Caco-2 (cell line): ENCODE data around the gene INO80D. TPM values are rescaled to one million over a fixed set of nuclear protein-coding genes. Genes with fewer than 3 reads are reported as not detected.
"Not testable (repeated sequence)": the region's sequence is repeated elsewhere in the genome, so short reads cannot be mapped to it uniquely, and the experiment has no call there.

Experiments used
- BruUV-seq: library from RNA; stranded (reverse); fragments of 400-500 nt; replicated peaks from 2 replicates; lab custom pipeline; 2021; lab: Mats Ljungman, UMichigan
- CTCF ChIA-PET: fragments of 300-600 bp; sonication (Branson Sonifier 250); formaldehyde crosslinking; loops from one replicate; lab custom pipeline; 2022; ENCODE audit warnings: antibody characterized with exemption; lab: Charles Lee
- POLR2A ChIA-PET: fragments of 300-600 bp; sonication (Branson Sonifier 250); formaldehyde crosslinking; loops from one replicate; lab custom pipeline; 2022; ENCODE audit warnings: antibody characterized with exemption; lab: Charles Lee
- DNase-seq, 2 experiments: peaks; one replicate each; pipeline versions ENCODE4 v3.0.0 to v3.0.0-alpha.2; 2020 to 2022
- H3K27me3 ChIP-seq: replicated peaks from 2 replicates; pipeline ENCODE4 v1.6.0; 2011; ENCODE audit warnings: low read length; ENCODE audit not compliant: control insufficient read depth, insufficient read depth
- H3K36me3 ChIP-seq: 2 replicates; pipeline ENCODE4 v1.5.1; 2011; ENCODE audit warnings: low read length; ENCODE audit not compliant: control insufficient read depth, insufficient read depth
- H3K4me1 ChIP-seq: fragments of 250-450 bp; sonication (Bioruptor Pico); 2 replicates; pipeline ENCODE4 v1.5.1; 2020; ENCODE audit warnings: mild to moderate bottlenecking
- H3K4me3 ChIP-seq: 2 replicates; pipeline ENCODE4 v1.5.1; 2011; ENCODE audit warnings: low read depth, mild to moderate bottlenecking, control low read depth, low read length
- H3K9me3 ChIP-seq: fragments of 250-450 bp; sonication (Bioruptor Pico); 2 replicates; pipeline ENCODE4 v1.5.1; 2020; ENCODE audit warnings: mild to moderate bottlenecking, moderate library complexity
- H3K27ac Mint-ChIP-seq: one replicate; pipeline ENCODE4 v1.8.0; 2022; ENCODE audit warnings: mixed read lengths; ENCODE audit not compliant: unreplicated experiment
- H3K27me3 Mint-ChIP-seq: one replicate; pipeline ENCODE4 v1.8.0; 2022; ENCODE audit warnings: mixed read lengths; ENCODE audit not compliant: insufficient read depth, unreplicated experiment
- H3K36me3 Mint-ChIP-seq: one replicate; pipeline ENCODE4 v1.8.0; 2022; ENCODE audit warnings: mild to moderate bottlenecking, mixed read lengths; ENCODE audit not compliant: insufficient read depth, unreplicated experiment
- H3K4me1 Mint-ChIP-seq: one replicate; pipeline ENCODE4 v1.8.0; 2022; ENCODE audit warnings: low read depth, mixed read lengths; ENCODE audit not compliant: unreplicated experiment
- H3K4me3 Mint-ChIP-seq: one replicate; pipeline ENCODE4 v1.8.0; 2022; ENCODE audit warnings: mild to moderate bottlenecking, moderate library complexity, mixed read lengths; ENCODE audit not compliant: unreplicated experiment
- H3K9me3 Mint-ChIP-seq: one replicate; pipeline ENCODE4 v1.8.0; 2022; ENCODE audit warnings: mixed read lengths; ENCODE audit not compliant: unreplicated experiment
- CTCF ChIP-seq, 2 experiments: fragments of 200-600 bp in 1 of 2; IDR thresholded peaks; 1 replicate in 1 of 2; 2 replicates in 1 of 2; pipeline versions ENCODE4 v1.5.1 to v1.8.0; 2011 to 2022; ENCODE audit warnings: antibody characterized with exemption in 1 of 2, control low read depth in 1 of 2, inconsistent platforms in 1 of 2, low read depth in 1 of 2, low read length in 1 of 2, mild to moderate bottlenecking in 1 of 2, moderate library complexity in 1 of 2; ENCODE audit not compliant: insufficient read depth in 1 of 2, severe bottlenecking in 1 of 2, unreplicated experiment in 1 of 2
- intact Hi-C: fragments of 100-400 bp; cut with micrococcal nuclease; formaldehyde crosslinking; loops from one replicate; pipeline ENCODE4 v1.10.0; 2022; ENCODE audit not compliant: unreplicated experiment
- total RNA-seq: library from RNA; stranded (reverse); gene quantifications from 2 replicates; pipeline ENCODE4 v1.2.3, GENCODE V29; 2022

INO80D gene
- total RNA-seq, 1 experiment from 2014 or later: 19.8 TPM

DNA sequence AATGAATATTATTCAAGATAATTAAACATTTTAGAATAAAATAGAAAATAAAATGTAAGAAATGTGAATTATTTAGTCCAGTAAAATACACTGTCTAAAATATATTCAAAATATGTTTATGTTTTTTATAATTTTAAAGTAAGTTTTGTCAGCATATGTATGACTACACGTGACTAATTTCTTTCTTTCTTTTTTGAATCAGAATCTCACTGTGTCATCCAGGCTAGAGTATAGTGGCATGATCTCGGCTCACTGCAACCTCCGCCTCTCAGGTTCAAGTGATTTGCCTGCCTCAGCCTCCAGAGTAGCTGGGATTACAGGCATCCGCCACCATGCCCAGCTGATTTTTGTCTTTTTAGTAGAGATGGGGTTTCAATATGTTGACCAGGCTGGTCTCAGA lies 19.1 kb upstream of the INO80D start:
- Histone ChIP-seq H3K4me3 (no peak overlapping the region), H3K36me3 (no peaks in the 10 kb centered on the region), H3K9me3 (no peaks in the 10 kb centered on the region), H3K27me3 (no peaks in the 10 kb centered on the region), H3K4me1 (no peaks in the 10 kb centered on the region)
- Mint-ChIP-seq H3K9me3 (no peaks in the 10 kb centered on the region), H3K27me3 (no peaks in the 10 kb centered on the region), H3K36me3 (no peaks in the 10 kb centered on the region), H3K4me1 (no peaks in the 10 kb centered on the region), H3K27ac (no peak overlapping the region), H3K4me3 (no peak overlapping the region)
- DNase-seq: no peak
- intact Hi-C loops: no loop called here
- no TSS peak for BruUV-seq
- CTCF ChIA-PET: no interaction called here
- no peak for TF ChIP-seq CTCF (IDR thresholded peaks at IDR 0.05; ENCODE audit: insufficient read depth in 1 of 2, low read depth in 1 of 2, low read length in 1 of 2, severe bottlenecking in 1 of 2, unreplicated experiment in 1 of 2)
- POLR2A ChIA-PET: no interaction called here

DNA sequence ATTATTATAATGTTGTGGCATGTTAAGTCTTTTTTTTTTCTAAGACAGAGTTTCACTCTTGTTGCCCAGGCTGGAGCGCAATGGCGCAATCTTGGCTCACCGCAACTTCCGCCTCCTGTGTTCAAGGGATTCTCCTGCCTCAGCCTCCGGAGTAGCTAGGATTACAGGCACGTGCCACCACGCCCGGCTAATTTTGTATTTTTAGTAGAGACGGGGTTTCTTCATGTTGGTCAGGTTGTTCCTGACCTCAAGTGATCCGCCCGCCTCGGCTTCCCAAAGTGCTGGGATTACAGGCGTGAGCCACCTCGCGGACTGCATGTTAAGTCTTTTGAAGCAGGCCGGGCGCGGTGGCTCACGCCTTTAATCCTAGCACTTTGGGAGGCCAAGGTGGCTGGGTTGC lies 12.9 kb upstream of the INO80D start:
- H3K9me3 Mint-ChIP-seq, H3K9me3 ChIP-seq, DNase-seq, H3K27me3 ChIP-seq, H3K4me3 ChIP-seq, CTCF ChIA-PET, H3K36me3 Mint-ChIP-seq, intact Hi-C loops, POLR2A ChIA-PET, H3K36me3 ChIP-seq, H3K27me3 Mint-ChIP-seq, H3K27ac Mint-ChIP-seq, BruUV-seq, H3K4me3 Mint-ChIP-seq: not testable (repeated sequence)
- H3K4me1 ChIP-seq: peaks cover 21% of the 10 kb centered on the region
- peaks cover 15% of the 10 kb centered on the region for H3K4me1 Mint-ChIP-seq

DNA sequence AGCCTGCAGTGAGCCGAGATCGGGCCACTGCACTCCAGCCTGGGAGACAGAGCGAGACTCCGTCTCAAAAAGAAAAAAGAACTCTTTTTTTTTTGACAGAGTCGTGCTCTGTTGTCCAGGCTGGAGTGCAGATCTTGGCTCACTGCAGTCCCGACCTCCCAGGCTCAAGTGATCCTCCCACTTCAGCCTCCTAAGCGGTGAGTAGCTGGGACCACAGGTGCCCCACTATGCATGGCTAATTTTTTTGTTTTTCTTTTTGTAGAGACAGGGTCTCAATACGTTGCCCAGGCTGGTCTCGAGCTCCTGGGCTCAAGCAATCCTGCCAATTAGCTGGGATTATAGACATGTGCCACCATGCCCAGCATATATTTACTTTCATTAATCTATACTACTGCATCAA lies 12.5 kb upstream of the INO80D start:
- POLR2A ChIA-PET: no interaction called here
- intact Hi-C loops: no loop called here
- no peaks in the 10 kb centered on the region for H3K9me3 Mint-ChIP-seq
- no peak for DNase-seq
- Histone ChIP-seq H3K4me1 (peaks cover 21% of the 10 kb centered on the region), H3K9me3 (no peaks in the 10 kb centered on the region), H3K4me3 (no peak overlapping the region), H3K36me3 (no peaks in the 10 kb centered on the region), H3K27me3 (no peaks in the 10 kb centered on the region)
- no peaks in the 10 kb centered on the region for H3K36me3 Mint-ChIP-seq
- no TSS peak for BruUV-seq
- TF ChIP-seq CTCF (IDR thresholded peaks at IDR 0.05; ENCODE audit: insufficient read depth in 1 of 2, low read depth in 1 of 2, low read length in 1 of 2, severe bottlenecking in 1 of 2, unreplicated experiment in 1 of 2): no peak
- CTCF ChIA-PET: no interaction called here
- H3K4me1 Mint-ChIP-seq: peaks cover 15% of the 10 kb centered on the region
- no peaks in the 10 kb centered on the region for H3K27me3 Mint-ChIP-seq
- H3K4me3 Mint-ChIP-seq: no peak overlapping the region
- no peak overlapping the region for H3K27ac Mint-ChIP-seq

DNA sequence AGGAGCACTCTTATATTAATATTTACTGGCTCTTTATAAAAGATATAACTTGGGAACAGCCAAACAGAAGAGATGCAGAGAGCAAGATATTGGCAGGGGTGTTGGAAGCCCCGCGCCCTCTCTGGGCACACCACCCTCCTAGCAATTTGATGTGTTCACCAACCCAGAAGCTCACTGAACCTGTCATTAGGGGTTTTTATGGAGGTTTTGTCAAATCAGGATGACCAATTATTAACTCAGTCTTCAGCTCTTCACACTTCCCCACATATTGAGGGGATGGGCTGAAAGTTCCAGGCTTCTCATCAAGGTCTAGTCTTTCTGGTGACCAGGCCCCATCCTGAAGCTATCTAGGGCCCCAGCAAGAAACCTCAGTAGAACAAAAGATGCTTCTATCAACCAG lies 10.9 kb upstream of the INO80D start:
- POLR2A ChIA-PET: interaction anchor here (0.6 to 1.3 kb wide), 2 partner anchors 11 to 1801 kb away, joined by 4 to 5 read pairs; no protein-coding TSS in a partner anchor
- H3K36me3 ChIP-seq: no peaks in the 10 kb centered on the region
- BruUV-seq: no TSS peak
- Mint-ChIP-seq H3K27ac (no peak overlapping the region), H3K27me3 (no peaks in the 10 kb centered on the region), H3K9me3 (no peaks in the 10 kb centered on the region), H3K4me1 (peaks cover 15% of the 10 kb centered on the region), H3K4me3 (no peak overlapping the region), H3K36me3 (no peaks in the 10 kb centered on the region)
- intact Hi-C loops: no loop called here
- CTCF ChIA-PET: interaction anchor here (0.7 to 0.9 kb wide), 2 partner anchors 11 to 31 kb away, joined by 3 to 4 read pairs; no protein-coding TSS in a partner anchor
- peaks cover 21% of the 10 kb centered on the region for H3K4me1 ChIP-seq
- H3K4me3 ChIP-seq: no peak overlapping the region
- TF ChIP-seq CTCF (IDR thresholded peaks at IDR 0.05; ENCODE audit: insufficient read depth in 1 of 2, low read depth in 1 of 2, low read length in 1 of 2, severe bottlenecking in 1 of 2, unreplicated experiment in 1 of 2): no peak
- DNase-seq: no peak
- no peaks in the 10 kb centered on the region for H3K9me3 ChIP-seq
- no peaks in the 10 kb centered on the region for H3K27me3 ChIP-seq
